Measurements from ENCODE around the gene PPP3R2. TPM values are rescaled to one million over a fixed set of nuclear protein-coding genes. Genes with fewer than 3 reads are reported as not detected.

Gene PPP3R2
- total RNA-seq, 1 donor from 2014 or later: not detected

GRCh38 chr9:101587332-101588043 lies 7.3 kb downstream of the PPP3R2 start:
- H3K9me3 ChIP-seq: no peaks in the 10 kb centered on the region
- no peaks in the 10 kb centered on the region for H3K4me1 ChIP-seq
- TF ChIP-seq CTCF (IDR thresholded peaks at IDR 0.05): no peak
- no peak overlapping the region for H3K27ac ChIP-seq
- intact Hi-C loops (cut with DNase I): no loop called here
- no peaks in the 10 kb centered on the region for H3K27me3 ChIP-seq
- DNase-seq (ENCODE audit: low spot score in 2 of 2): no peak
- H3K4me3 ChIP-seq: no peak overlapping the region
- H3K36me3 ChIP-seq: no peaks in the 10 kb centered on the region

GRCh38 chr9:101586651-101587050 lies 8.1 kb downstream of the PPP3R2 start:
- no peaks in the 10 kb centered on the region for H3K4me1 ChIP-seq
- no peak overlapping the region for H3K27ac ChIP-seq
- H3K4me3 ChIP-seq: no peak overlapping the region
- TF ChIP-seq CTCF (IDR thresholded peaks at IDR 0.05): no peak
- no peaks in the 10 kb centered on the region for H3K27me3 ChIP-seq
- DNase-seq (ENCODE audit: low spot score in 2 of 2): no peak
- intact Hi-C loops (cut with DNase I): no loop called here
- H3K9me3 ChIP-seq: no peaks in the 10 kb centered on the region
- H3K36me3 ChIP-seq: no peaks in the 10 kb centered on the region

- no peak overlapping the region for H3K4me3 ChIP-seq
- H3K27me3 ChIP-seq: no peaks in the 10 kb centered on the region
- no peaks in the 10 kb centered on the region for H3K36me3 ChIP-seq
- H3K9me3 ChIP-seq: no peaks in the 10 kb centered on the region
- H3K4me1 ChIP-seq: no peaks in the 10 kb centered on the region
- H3K27ac ChIP-seq: no peak overlapping the region
- intact Hi-C loops (cut with DNase I): no loop called here
- no peak for TF ChIP-seq CTCF (IDR thresholded peaks at IDR 0.05)
- no peak for DNase-seq (ENCODE audit: low spot score in 2 of 2)
Measured at GRCh38 chr9:101585740-101586139, 9.0 kb downstream of the PPP3R2 start.

- no peaks in the 10 kb centered on the region for H3K36me3 ChIP-seq
- TF ChIP-seq CTCF (IDR thresholded peaks at IDR 0.05): no peak
- no peaks in the 10 kb centered on the region for H3K4me1 ChIP-seq
- DNase-seq (ENCODE audit: low spot score in 2 of 2): no peak
- no peak overlapping the region for H3K27ac ChIP-seq
- H3K9me3 ChIP-seq: no peaks in the 10 kb centered on the region
- no peak overlapping the region for H3K4me3 ChIP-seq
- H3K27me3 ChIP-seq: no peaks in the 10 kb centered on the region
- intact Hi-C loops (cut with DNase I): no loop called here
Measured at GRCh38 chr9:101582553-101582952, 12.2 kb downstream of the PPP3R2 start.

GRCh38 chr9:101579711-101580545 lies 14.8 kb downstream of the PPP3R2 start:
- H3K4me3 ChIP-seq: no peak overlapping the region
- H3K36me3 ChIP-seq: no peaks in the 10 kb centered on the region
- TF ChIP-seq CTCF (IDR thresholded peaks at IDR 0.05): no peak
- no peaks in the 10 kb centered on the region for H3K27me3 ChIP-seq
- intact Hi-C loops (cut with DNase I): no loop called here
- DNase-seq (ENCODE audit: low spot score in 2 of 2): no peak
- no peak overlapping the region for H3K27ac ChIP-seq
- no peaks in the 10 kb centered on the region for H3K9me3 ChIP-seq
- H3K4me1 ChIP-seq: no peaks in the 10 kb centered on the region
